ENCODE results near the gene DCAF8.
"Not testable (repeated sequence)": the region's sequence is repeated elsewhere in the genome, so short reads cannot be mapped to it uniquely, and the experiment has no call there.

DCAF8 gene

GRCh38 chr1:160261893-160262794 lies at the start of gene DCAF8:
Gene DCAF8, minus strand, starts transcription at chr1:160262549. Its CDS starts 18,541 bp downstream, at chr1:160244008.
- peak; percentile 93 for DNase-seq (ENCODE audit: low read depth)

- no peak for DNase-seq (ENCODE audit: low read depth)
Observed at GRCh38 chr1:160309571-160309970, 47.2 kb upstream of the DCAF8 start.

DNA sequence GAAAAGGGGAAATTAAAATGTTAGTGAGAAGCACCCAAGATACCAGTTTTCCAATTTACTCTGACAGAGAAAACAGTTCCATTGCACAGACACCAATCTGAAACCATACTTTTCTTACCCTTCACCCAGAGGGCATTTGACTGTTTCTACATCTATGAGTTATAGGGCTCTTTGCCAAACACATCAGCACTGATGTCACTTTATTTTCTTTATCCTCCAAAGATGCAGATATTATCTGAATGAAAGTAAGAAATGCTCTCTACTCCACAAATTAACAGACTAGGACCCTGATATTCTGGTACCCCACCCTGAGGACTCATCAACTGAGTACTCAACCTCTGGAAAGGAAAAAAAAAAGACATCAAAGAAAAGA lies 46.8 kb upstream of the DCAF8 start:
- DNase-seq (ENCODE audit: low read depth) = no peak

DNA sequence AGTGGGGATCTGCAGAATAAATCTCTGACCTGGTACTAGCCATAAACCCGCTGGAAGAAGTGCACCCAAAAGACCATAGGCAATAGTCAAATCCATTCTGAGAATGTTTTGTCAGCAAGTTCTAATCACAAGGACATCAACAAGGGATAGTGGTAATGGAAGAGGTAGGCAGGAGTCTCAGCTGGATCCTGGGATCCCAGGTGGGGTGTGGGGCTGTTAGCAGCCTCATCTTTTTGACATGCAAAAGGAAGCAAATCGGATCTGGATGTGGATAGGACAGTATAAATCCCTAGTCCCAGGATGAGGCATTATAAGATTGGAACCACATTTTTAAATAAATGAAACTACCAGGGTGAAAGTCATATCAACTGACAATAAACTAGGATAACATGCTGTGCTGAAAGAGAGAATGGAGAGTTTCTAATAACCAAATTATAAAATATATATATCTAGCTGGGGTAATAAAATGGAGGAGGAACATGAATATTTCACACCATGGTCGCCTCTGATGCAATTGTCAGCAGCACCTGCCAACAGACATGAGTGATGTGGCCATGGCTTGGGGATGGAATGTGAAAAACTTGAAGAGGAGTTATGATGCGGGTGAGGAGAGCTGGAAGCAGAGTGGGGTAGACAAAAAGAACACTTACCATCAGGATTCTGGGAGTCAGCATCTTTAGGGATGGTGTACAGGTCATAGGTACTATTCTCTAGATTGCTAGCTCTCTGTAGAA lies 46.3 kb upstream of the DCAF8 start:
- no peak for DNase-seq (ENCODE audit: low read depth)

DNA sequence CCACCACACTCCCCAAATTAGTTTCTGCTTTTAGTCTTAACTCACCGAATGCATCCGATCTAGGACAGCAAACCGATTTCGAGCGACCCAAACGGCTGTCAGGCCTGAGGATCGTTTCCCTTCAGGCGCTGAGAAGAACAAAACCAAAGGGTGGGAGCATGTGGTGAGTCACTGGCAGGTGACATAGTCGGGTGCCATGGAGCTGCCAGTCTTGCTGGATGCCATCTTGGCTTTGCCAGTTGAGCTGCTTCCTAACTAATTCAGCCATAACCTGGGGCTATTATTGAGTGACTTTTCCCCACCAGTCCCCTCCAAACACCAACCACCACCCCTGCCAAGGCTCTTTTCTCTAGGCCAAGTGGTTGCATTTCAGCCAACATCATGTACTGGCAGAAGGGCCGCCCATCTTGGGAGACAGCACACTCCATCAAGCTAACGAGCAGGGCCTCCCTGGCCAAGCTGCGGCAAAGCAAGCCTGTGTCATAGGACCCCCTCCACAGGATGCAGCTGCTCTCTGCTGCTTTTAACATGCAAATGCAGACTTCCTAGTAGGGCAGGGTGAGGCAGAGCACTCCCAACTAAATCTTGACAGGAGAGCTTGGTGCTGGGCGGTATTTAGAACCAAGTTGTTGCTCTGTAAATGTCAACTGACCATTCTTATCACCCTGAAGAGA lies 44.9 kb upstream of the DCAF8 start:
- DNase-seq (ENCODE audit: low read depth) = no peak

- no peak for DNase-seq (ENCODE audit: low read depth)
Observed at GRCh38 chr1:160300173-160300572, 37.8 kb upstream of the DCAF8 start.

DNA sequence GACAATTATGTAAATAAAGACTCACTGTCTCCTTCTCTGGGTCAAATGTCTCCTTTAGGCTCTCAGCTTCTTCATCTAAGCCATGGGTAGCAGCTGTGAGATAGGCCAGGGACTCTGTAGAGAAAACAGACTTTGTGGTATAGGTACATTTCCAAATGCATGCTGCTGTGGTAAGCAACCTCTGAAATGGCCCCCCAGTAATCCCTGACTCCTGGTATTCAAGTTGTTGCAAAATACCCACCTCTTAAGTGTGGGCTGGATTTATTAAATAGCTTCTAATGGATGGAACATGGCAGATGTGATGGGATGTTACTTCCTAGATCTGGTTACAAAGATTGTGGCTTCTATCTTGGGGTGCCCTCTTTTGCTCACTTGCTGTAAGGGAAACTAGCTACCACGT lies 33.7 kb upstream of the DCAF8 start:
- DNase-seq (ENCODE audit: low read depth) = no peak

DNA sequence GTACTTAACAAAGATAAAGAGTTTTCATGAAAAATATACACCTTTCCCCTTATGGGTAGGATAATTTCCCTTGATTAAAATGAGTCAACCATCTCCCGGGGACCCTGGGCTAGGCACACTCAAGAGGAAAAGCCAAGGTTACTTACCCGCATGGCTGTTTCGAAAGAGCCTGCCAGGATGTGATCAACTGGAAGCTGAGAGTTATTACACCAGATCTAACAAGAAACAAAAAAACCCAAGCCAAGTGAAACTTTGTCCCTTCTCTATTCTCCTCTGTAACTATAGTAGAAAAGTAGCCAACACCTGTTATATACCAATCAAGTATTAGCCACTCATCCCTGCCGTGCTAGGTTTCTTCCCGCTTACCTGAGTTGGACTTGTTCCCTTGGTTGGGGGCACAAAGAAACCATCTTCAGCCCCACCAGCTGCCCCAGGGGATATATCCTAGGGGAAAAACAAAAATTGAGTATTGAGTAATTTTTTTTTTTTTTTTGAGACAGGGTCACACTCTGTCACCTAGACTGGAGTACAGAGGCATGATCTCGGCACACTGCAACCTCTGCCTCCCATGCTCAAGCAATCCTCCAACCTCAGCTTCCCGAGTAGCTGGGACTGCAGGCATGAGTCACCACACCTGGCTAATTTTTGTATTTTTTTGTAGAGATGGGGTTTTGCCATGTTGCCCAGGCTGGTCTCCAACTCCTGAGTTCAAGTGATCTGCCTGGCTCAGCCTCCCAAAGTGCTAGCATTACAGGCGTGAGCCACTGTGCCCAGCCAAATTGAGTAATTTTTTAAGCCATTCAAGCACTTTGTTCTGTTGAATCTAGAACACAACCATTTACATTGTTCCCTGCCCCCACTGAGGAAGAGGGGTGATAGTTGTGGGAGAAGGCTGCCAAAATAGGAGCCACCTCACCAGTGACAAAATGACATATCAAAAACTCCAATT lies 30.9 kb upstream of the DCAF8 start:
- DNase-seq (ENCODE audit: low read depth) = no peak

DNA sequence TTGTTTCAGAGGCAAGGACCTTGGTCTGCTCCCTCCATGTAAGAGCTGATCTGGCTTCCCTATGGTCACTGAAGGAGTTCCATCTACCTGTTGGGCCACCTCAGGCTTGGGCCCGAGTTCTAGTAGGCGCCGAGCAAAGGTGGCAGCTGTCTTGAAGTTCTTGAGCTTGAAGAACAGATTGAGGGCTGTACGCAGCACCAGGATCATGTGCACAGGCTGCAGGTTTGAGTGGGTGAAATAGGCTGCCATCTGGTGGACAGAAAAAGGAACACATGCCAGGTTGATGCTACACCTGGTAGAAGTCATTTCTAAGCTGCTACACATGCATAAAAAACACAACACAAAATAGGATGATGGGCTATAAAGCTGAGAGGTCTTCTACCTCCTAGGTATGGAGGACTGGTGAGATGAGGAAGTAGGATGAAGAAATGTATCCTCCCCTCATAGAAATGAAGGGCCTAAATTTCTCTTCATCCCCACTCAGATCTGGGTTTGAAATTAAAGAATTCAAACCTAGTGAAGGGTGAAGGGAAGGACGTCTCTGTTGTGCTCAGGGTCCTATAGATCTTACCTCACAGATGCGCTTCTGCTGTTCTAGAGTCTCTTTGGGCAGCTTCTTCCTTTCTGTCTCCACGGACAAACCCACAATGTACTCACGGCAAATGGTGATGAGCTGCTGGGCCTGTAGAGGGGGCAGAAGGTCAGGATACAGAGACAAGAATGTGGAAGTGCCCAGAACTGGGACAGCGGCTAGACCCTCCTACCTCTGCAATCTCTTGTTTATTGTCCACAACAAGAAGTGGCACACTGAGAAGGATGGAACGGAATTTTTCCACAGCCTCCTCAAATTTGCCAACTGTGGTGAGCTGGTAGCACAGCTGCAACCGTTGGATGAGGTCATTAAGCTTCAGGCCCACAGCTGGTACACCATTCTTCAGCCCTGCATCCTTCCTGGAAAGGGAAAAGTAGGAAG lies 29.2 kb upstream of the DCAF8 start:
- DNase-seq (ENCODE audit: low read depth) = peak; percentile 14

- not testable (repeated sequence) for DNase-seq (ENCODE audit: low read depth)
Observed at GRCh38 chr1:160287769-160288168, 25.4 kb upstream of the DCAF8 start.

DNA sequence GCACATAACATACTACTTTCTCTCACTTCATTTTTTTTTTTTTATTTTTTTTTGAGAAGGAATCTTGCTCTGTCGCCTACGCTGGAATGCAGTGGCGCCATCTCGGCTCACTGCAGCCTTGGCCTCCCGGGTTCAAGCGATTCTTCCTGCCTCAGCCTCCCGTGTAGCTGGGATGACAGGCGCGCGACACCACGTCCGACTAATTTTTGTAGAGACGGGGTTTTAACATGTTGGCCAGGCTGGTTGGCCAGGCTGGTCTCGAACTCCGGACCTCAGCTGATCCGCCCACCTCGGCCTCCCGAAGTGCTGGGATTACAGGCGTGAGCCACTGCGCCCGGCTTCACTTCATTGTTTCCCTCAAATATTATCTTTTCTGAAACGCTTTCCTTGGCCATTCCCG lies 23.2 kb upstream of the DCAF8 start:
- DNase-seq (ENCODE audit: low read depth) = no peak

DNA sequence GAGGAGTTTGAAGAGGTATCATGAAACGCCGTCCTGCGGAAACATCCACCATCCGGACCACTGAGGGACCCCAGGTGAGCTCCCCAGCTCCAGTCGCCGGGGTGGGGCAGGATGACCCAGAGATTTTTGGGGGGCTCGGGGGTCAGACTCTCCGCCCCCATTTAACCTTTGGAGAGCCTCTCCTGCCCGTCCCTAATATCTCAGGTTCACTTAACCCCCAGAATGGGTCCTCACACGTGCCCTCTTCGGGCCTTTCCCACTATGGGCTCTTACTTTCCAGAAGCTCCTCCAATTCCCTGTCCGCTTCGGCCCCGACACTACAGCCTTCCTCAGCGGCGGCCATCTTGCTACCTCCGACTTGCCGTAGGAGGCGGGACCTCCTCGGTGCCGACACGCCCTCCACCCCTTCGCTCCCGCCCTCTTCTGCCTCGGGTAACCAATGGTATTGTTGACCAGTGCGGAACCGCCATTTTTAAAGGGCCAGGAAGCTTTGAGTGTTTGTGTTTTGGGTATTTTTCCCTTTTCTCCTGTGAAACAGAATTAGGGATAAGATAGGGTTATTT lies 22.5 kb upstream of the DCAF8 start, which contains the start of gene PEX19:
PEX19 (minus strand) TSS at position 352 of the 563 bp plus-strand sequence; CDS start at position 343, 9 bp downstream.
- DNase-seq (ENCODE audit: low read depth) = peak; percentile 84

GRCh38 chr1:160284220-160284781 lies 22.0 kb upstream of the DCAF8 start:
- DNase-seq (ENCODE audit: low read depth) = no peak

DNA sequence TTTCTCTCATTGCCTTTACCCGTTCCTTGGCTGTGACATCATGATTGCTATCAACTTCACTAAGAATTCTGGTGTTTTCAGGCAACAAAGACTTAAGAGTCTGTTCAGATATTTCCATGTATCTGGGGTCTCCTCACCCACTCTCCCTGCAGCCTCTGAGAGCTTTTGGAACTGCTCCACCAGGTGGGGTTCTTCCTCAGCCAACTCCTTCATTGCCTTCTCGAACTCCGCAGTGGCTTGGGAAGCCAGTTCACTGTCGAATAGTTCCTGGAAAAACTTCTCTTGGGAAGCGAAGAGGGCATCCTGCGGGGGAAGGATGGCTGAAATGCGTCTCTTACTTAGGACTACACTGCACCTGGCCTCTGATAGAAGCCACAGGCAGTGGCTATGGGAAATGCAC lies 20.5 kb upstream of the DCAF8 start:
- DNase-seq (ENCODE audit: low read depth) = no peak

- DNase-seq (ENCODE audit: low read depth) = no peak
Observed at GRCh38 chr1:160277987-160278386, 15.6 kb upstream of the DCAF8 start.

- DNase-seq (ENCODE audit: low read depth) = no peak
Observed at GRCh38 chr1:160277330-160277729, 15.0 kb upstream of the DCAF8 start.

DNA sequence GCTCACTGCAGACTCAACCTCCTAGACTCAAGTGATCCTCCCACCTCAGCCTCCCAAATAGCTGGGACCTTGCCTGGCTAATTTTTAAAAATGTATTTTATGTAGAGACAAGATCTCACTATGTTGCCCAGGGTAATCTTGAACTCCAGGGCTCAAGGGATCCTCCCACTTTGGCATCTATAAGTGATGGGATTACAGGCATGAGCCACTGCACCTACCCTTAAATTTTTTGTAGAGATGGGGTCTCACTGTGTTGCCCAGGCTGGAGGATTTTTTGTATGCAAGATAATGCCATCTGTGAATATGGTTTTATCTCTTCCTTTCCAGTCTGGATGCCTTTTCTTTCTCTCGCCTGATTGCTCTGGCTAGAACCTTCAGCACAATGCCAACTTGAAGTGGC lies 8.7 kb upstream of the DCAF8 start:
- no peak for DNase-seq (ENCODE audit: low read depth)

DNA sequence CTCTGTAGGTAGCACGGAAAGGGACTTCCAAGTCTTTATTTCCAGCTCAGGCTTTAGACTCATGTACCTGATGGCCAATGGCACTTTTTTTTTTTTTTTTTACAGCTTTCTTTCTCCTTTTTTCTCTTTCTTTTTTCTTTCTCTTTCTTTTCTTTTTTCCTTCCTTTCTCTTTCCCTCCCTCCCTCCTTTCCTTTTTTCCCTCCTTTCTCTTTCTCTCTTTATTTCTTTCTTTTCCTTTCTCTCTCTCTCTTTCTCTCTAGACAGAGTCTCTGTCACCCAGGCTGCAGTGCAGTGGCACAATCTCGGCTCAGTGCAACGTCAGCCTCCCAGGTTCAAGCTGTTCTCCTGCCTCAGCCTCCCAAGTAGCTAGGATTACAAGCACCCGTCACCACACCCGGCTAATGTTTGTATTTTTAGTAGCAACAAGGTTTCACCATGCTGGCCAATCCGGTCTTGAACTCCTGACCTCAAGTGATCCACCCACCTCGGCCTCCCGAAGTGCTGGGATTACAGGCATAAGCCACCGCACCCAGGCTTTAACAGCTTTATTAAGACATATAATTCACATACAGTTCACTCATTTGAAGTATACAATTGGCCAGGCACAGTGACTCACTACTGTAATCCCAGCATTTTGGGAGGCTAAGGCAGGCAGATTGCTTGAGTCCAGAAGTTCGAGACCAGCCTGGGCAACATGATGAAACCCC lies 5.1 kb upstream of the DCAF8 start:
- no peak for DNase-seq (ENCODE audit: low read depth)

DNA sequence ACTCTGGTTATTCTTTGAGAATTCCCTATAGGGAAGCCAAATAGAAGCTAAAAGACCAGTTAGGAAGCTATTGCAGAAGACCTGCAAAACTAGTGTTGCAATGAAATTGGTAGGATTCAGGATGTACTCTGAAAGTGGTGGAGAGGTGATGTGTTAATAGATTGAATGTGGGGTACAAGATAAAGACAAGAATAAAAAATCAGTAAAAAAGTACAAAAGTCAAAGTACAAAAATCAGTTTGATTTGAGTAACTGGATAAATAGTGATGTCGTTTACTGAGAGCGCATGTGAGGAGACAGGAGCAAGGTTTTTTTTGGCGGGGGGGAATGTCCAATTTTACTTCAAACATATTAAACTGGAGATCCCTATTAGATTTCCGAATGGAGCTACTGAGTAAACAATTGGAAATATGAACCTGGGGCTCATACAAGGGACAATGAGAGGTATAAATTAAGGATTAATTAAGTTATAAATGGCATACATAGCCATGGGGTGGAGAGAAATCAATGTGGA lies 2.5 kb upstream of the DCAF8 start:
- no peak for DNase-seq (ENCODE audit: low read depth)

Measured in stimulated activated CD8-positive, alpha-beta memory T cell treated with anti-CD3 and anti-CD28 coated beads, Interleukin-7, amount 100 ng/mL, for 24 hours (primary cell).